Activated T-helper 1 cell treated with anti-CD3 and anti-CD28 coated beads, Interleukin-2, amount 50 U/mL, for 16 hours (primary cell): ENCODE results near the gene PTPRM.
"Not testable (repeated sequence)": the region's sequence is repeated elsewhere in the genome, so short reads cannot be mapped to it uniquely, and the experiment has no call there.

Source experiments
- DNase-seq, 2 donors: peaks; one replicate each; pipeline ENCODE4 v3.0.0-alpha.2; 2020; ENCODE audit warnings: low read depth in 1 of 2, low spot score in 1 of 2

PTPRM gene

DNA sequence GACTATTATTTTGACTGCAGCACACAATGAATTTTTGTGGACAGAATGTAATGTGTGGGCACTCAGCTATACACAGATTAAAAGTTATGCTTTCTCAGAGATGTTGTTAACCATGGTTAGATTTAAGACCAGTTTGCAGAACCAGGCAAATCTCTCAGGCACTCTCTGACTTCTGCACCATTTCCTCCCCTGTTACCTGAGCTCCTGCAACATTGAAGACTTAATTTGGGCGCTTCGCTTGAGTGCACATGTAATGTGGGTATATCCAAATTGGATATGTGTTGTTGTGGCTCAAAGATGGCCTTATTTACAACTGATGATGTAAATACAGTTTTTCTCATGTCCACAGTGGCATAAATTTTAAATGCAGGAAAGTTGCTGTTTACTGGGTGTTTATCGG lies 469.4 kb downstream of the PTPRM start:
- DNase-seq = no peak

DNA sequence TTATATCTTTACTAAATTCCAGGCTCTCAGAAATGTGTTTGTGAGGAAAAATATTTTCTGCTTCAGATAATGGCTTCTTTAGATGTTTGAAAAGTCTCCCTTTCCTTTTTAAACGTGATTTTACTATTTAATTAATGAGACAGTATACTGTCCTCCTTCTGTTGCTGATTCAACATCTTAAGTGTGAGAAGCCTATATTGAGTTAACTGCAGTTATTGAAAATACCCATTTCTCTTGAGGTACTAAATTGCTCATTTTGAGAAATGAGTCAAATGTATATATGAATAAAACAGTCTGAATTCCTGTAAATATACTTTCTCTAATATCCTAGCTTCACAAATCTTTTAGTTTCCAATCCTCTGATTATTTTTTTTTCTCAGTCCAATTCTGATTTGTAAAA lies 470.2 kb downstream of the PTPRM start:
- no peak for DNase-seq

DNA sequence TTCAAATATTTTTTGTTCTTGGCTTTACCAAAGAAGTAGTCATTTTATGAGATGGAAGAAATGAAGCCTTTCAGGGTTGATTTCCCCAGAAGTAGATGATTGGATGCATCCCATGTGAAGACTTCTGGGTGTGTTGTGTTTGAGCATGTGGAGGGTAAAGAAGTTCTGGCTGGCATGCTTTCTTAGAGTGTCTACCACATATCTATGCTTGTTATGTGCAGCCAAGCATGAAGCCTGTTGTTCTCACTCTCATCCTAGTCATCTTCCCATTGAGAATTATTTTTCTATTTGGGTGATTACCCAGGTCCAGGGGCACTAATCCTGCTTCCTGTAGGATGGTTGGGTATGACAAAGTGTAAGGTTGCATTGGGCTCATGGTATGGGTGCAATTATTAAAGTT lies 472.9 kb downstream of the PTPRM start:
- no peak for DNase-seq

DNA sequence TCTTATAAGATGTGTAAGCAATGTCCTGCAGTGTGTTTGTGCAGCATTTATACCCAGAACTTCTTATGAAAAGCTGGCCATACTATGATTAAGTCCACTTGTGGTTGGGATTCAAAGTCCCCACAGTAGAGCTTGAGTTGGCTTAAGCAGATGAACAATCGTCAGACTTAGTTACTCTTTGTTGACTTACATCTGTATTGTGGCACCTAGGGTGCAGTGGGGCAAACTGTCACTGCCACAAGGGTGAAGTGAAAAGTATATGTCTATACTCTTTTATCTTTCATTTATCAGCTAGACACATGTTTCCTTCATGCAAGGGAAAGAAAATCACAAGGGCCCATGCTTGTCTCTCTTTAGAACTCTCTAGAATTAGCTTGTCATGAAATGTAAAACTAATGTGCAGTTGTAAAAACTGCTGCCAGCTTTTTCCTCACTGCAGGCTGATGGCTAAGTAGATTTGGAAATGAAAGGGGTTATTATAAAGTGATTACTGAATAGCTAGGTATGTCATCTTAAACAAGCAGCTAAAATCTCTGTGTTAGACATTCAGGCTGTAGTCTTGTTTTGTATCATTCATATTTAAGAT lies 474.5 kb downstream of the PTPRM start:
- no peak for DNase-seq

DNA sequence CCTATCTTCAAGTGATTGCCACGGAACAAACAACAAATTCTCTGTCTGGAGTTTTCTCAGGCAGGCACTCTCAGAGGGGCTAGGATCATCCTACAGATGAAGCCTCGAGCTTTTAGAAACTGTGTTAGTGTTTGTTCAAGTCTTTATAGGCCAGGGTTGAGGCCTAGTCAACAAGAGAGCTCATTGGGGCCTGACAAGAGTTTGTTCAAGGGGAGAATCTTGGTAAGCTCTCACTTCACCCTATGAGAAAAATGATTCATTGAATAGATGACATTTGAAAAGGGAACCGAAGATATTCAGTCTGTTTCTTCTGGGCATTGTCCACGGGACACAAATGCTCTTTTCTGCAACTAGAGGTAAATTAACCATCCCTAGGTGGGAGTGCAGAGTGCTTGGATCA lies 476.9 kb downstream of the PTPRM start:
- DNase-seq = no peak

DNA sequence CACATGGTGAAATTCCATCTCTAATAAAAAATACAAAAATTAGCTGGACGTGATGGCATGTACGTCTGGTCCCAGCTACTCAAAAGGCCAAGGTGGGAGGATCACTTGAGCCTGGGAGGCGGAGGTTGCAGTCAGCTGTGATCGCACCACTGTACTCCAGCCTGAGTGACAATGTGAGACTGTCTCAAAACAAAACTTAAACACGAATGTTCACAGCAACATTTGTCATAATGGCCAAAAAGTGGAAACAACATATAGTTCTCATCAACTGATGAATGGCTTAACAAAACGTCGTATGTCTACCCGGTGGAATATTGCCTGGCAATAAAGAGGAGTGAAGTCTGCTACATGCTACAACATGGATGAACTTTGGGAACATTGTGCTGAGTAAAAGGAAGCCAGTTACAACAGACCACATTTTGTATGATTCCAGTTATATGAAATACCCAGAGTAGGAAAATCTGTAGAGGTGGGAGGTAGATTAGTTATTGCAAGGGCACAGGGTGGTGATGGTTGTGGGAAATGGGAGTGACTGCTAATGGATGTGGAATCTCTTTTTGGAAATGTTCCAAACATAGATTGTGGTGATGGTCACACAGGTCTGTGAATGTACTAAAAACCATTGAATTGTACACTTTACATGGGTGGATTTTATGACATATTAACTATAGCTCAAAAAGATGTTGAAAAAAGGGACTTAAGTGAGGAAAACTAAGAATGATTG lies 478.2 kb downstream of the PTPRM start:
- DNase-seq = no peak

DNA sequence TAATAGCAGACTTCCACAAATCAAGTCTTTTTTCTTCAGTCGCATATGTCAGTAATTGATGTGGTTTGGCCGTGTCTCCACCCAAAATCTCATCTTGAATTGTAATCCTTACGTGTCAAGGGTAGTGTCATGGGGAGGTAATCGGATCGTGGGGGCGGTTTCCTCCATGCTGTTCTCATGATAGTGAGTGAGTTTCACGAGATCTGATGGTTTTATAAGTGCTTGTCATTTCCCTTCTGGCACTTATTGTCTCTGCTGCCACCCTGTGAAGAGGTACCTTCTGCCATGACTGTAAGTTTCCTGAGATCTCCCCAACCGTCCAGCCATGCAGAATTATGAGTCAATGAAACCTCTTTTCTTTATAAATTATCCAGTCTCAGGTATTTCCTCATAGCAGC lies 478.8 kb downstream of the PTPRM start:
- peak in 1 of 2 donors; percentile 9 for DNase-seq

DNA sequence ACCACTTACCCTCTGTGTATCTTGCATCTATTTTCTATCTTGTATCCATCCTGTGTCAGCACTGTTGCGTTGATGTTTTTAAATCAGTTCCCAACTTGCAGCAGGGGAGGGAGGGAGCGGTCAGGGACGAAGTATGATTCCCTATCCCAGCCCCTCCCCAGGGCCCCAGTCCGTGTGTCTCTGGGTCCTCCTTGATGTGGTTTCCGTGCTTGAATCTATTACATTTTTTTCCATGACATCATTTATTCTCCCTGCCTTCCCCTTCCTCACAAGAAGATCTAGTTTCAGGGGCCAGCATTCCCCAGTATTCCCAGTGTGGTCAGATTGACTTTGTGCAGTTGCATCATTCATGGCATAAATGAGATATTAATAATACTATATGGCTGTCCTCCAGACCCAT lies 479.3 kb downstream of the PTPRM start:
- DNase-seq = no peak

DNA sequence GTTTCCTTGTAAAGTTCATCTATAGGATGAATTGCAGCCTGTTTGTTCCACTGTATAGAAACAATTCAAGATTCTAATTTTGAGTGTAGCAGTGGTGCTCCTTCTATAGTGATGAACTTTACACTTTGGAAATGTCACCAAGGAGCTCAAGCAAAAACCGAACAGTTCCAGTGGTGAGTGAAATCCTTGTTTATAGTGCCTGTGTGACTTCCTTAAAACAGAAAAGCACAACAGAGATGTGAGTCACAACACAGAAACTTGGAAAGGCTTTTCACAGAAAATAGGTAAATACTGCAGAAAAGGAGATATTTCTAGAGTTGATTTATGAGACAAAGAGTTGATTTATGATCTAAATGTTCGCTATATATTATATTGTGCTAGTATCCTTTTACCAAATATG lies 482.0 kb downstream of the PTPRM start:
- DNase-seq = no peak

DNA sequence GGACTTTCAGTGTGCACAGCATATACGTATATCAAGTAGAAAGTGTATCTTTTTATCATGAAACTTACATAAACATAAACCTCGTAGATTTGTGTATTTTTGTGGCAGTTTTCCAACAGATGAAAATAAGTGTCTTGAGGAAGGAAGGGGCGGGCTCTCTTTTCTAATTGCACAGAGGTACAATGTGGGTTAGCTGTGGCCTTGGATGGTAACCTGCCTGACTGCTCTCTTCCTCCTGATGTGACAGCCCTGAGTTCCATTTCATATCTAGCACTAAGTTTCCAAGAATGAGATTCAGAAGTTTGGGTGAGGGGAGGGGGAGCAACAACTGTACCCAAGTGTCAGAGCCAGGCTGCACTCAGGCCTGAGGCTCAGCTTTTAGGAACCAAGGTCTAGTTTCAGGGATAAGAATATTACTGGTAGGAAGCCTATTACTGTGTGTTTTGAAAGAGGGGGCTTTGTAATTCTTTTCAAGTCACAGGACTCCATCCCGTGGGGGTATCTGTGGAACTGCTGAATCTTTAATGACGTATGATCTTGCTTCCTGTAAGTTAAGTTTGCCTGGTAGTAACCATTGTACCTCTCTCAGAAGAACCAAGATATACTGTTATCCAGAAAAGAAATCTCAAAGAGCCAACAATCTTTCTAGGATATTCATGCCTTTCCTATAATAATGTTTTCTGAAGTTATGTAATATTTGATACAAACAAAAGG lies 483.7 kb downstream of the PTPRM start:
- DNase-seq = no peak

DNA sequence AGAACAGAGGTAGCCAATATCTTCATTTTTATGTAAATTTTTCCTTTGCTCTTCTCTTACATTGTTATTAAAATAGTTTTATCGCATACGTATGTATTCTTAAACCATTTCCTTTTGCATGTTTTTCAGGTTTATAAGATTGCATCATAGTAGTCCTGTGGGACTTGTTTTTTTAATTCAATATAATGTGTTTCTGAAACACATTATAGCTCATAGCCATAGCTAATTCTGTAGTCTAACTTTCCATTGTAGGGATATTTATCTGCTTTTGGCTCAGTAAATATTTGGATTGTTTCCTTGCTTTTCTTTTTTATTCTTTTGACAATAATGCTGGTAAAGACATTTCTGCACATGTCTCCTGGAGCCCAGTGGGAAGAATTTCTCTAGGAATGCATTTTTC lies 484.3 kb downstream of the PTPRM start:
- DNase-seq = no peak

DNA sequence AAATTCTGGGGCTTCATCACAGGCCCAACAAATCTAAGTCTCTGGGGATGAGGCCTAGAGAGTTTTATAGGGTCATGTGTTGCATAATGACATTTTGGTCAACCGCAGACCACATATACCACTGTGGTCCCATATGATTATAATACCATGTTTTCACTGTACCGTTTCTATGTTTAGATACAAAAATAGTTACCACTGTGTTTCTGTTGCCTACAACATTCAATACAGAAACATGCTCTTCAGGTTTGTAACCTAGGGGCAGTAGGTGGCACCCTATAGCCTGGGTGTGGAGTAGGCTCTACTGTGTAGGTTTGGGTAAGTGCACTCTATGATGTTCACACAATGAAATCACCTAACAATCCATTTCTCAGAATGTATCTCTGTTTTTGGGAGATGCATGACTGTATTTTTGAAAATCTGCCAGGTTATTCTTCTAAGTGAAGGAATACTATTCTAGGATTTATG lies 485.2 kb downstream of the PTPRM start:
- no peak for DNase-seq

DNA sequence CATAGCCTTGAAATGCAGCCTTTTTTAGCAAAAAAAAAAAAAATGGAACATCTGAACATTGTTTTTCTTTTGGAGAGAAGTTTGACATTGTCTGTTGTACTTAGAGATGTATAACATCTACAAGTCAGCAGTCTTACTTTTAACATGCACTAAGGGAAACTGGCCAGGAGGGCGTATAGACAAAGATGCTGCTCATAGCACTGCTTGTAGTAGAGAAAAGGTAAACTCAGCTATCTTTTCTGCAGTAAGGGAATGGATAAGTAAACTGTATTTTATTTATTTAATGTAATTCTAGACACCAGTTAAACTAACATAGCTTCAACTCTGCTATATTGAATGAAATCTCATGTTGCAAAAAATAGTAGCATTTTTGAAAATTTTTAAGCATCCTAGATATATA lies 489.6 kb downstream of the PTPRM start:
- no peak for DNase-seq

DNA sequence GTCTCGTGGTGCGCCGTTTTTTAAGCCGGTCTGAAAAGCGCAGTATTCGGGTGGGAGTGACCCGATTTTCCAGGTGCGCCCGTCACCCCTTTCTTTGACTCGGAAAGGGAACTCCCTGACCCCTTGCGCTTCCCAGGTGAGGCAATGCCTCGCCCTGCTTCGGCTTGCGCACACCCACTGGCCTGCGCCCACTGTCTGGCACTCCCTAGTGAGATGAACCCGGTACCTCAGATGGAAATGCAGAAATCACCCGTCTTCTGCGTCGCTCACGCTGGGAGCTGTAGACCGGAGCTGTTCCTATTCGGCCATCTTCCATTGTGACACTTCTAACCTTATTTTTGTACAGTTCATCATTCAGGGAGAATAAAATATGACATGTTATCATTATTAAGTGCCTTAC lies 496.0 kb downstream of the PTPRM start:
- not testable (repeated sequence) for DNase-seq

DNA sequence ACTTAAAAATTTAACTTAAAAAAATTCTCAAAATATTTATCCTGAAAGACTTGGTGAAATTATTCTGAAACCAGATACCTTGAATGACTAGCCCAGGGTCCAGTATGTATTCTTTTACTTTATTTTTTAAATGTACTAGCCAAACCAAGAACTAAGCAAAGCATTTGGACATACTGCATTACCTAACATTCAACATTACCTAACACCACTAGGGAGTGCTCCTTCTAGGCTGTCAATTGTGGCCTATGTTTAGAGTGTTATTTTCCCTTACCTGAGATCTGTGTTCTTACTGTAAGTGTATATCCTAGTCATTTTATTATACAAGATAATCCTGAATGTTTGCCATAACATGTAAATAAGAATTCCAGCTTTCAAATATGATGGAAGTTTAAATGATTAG lies 496.6 kb downstream of the PTPRM start:
- no peak for DNase-seq

DNA sequence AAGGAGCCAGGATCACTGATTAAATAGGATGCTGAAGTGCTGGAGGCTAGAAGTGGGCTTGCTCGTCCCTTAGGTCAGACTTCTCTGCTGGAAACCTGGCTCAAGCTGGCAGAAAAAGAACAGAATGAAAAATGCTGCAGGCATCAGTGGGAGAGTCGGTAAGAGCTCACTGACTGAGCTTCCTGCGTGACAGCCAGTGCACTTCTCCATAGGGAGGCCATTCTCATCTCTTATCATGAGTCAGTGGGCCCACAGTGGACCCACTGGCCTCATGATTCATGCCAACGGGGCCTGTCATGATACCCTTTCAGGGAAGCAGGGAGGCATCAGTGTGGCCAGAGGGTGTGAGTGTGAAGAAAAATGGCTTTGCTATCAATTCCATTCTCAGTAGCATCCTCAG lies 498.2 kb downstream of the PTPRM start:
- no peak for DNase-seq

DNA sequence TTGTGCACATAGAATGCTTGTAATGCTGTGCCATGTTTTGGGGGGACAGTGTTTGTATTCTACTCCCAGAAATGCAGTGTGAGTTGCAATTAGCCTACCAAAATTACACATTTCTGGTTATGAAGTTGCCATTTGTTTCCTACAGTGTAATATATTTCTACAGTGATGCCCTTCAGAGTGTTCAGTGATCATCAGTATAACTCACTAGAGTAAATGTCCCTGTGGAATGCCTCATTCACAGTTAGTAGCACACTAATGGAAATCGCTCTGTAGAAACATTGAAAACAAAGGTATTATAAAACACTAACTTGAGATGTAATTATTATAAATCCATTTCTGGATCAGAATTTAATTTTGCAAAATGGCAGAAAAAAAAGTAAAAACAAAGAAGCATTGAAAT lies 498.7 kb downstream of the PTPRM start:
- DNase-seq = no peak

DNA sequence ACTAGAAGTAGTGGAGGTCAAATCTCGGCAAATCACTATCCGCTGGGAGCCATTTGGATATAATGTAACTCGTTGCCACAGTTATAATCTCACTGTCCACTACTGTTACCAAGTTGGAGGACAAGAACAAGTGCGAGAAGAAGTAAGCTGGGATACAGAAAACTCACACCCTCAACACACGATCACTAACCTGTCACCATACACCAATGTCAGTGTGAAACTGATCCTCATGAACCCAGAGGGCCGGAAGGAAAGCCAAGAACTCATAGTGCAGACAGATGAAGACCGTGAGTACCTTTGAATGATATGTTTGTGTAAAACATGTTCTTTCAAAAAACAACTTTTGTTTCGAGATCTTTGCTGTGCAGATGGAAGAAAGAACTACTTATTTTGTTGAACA lies 502.6 kb downstream of the PTPRM start:
- no peak for DNase-seq

DNA sequence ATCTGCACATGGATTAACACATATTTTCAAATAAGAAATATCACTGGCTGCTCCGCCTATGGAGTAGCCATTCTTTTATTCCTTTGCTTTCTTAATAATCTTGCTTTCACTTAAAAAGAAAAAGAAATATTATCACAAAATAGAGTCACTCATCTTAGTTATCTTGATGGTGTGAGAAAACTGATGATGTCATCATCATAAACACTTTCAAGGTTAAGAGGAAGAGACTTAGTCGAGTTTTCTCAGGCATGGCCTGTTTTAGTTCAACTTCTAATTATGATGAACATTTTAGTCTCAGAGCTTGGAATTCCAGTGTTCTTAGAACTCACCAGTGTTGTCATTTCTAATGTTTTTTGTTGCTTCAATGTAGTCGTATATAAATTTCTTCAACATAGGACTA lies 506.1 kb downstream of the PTPRM start:
- no peak for DNase-seq

DNA sequence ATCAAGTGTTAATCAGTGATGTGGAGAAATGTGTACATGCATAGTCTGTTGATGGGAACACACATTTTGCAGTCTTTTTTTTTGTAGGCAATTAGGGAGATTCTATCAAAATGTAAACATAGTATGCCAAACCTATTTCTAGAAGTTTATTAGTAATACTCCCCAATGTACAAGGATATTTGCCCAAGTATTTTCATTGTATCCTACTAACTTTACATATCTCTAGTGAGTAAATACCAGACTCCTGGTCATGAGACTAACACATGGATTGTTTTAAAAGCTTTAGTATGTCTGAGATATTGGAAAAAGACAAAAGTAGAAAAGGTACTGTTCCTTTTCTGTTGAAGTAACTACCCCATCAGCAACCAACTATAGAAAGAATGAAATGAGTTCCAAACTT lies 513.0 kb downstream of the PTPRM start:
- no peak for DNase-seq

DNA sequence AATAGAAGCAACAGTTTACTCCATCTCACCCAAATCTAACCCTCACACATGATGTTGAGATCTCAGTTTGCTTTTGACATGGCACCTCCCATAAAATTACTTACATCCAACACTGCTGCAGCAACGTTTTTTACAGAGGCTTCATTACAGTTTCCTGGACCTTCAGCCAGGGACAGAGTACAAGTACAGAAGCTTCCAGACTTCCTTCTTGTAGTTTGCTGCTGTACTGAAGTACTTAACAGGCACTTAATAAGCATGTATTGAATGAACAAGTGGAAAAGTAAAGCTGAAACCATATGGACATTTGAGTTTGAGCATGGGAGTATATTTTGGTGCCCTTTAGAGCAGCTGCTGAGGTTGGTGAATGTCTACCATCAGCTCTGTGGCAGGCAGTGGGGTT lies 514.2 kb downstream of the PTPRM start:
- DNase-seq = no peak

DNA sequence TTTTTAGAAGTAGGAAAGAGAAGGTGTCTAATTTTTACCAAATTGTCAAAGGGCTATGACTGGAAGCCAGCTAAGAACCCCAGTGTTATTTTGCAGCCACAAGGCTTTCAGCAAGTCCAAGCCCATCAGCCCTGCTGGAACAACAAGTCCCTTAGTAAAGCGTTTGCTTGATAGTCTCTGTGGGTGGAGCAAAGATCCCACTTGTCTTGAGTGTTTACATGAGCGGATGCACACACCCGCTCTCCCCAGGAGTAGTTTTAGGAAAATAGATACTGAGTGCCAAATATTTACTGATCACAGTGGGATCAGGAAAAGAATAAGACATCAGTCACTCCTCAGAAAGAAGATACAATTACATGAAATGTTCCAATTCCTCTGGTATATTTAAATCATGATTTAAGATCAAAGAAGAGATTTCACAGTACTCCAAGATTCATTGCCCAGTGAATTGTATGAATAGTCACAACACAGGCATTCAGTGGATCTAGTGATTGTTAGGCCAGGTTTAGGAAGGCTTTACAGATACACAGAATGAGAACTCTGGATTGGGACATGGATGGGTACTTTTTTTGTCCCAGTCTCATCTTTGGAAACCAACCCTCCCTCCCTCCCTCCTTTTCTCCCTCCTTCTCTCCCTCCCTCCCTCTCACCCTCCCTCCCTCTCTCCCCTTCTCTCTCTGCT lies 514.9 kb downstream of the PTPRM start:
- no peak for DNase-seq
